ENCODE measurements around the gene SSTR4. TPM values are rescaled to one million over a fixed set of nuclear protein-coding genes. Genes with fewer than 3 reads are reported as not detected.

Gene SSTR4
- total and polyA plus RNA-seq, 2 donors (not counting 3 experiments of a cell fraction or from before 2014, with no cell fraction given), result not detected

DNA sequence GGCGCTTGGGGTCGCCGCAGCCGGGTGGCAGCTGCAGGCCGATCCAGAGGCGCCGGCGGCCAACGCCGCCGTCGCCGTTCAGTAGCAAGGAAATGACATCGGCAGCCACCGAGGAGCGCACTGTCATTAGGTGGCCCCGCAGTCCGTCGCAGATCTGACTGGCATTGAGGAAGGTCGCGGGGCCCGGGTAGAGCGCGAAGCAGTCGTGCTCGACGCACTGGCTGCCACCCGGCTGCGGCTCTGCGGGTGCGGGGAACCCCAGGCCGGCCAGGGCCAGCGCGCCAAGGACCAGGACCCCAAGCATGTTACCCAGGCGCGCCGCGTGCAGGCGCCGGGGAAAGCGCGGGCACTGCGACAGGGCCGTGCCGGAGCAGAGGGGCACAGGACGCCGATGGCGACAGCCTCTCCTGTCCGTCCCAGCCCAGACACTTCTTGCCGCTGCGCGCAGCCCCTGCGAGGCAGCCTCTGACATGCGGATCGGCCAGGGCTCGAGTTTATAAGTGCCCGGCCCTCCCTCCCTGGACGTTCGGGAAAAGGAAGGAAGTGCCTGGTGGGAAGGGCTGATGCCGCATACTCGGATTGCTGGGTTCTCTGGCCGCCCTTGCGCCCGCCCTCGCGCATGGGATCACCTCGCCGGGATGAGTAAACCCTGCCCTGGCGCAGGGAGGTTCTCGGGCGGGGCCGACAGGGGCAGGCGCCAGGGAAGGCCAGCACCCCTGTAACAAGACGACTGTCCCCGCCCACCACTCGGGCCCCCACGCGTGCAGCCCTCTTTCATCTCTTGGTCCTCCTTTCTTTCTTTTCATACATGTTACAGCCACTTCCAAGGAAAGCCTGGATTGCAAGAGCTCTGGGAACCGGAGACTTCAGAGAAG lies 14.3 kb downstream of the SSTR4 start, which contains the start of gene THBD:
Gene THBD (minus strand): TSS at position 472 of the 875 bp plus-strand sequence. CDS start 168 bp downstream, at position 304.
- ChIA-PET POLR2A (interaction anchor here (1.2 to 1.4 kb wide), 2 partner anchors 209 to 301 kb away, joined by 3 to 4 read pairs; partner anchors contain the start of gene NXT1), CTCF (interaction anchor here (1.0 to 5.3 kb wide), 29 partner anchors 10 to 363 kb away, joined by 3 to 152 read pairs (median 18); partner anchors contain the start of genes CD93 and NXT1)
- no peaks in the 10 kb centered on the region for H3K36me3 ChIP-seq (ENCODE audit: control insufficient read depth in 2 of 2, extremely low read depth in 1 of 2, insufficient read depth in 2 of 2, low read length in 2 of 2)
- H3K79me2 ChIP-seq (ENCODE audit: control insufficient read depth, insufficient read depth, low read length), result no peaks in the 10 kb centered on the region
- H3K4me1 ChIP-seq (ENCODE audit: control insufficient read depth, extremely low read depth, insufficient read depth, low read length), result peaks cover 16% of the 10 kb centered on the region
- no peaks in the 10 kb centered on the region for H3K9me3 ChIP-seq (replicated peaks; ENCODE audit: control insufficient read depth, insufficient read depth, low read length)
- H3K27ac ChIP-seq (ENCODE audit: insufficient read depth, low read depth, low read length), result peak within 1 kb of the TSS; percentile 69
- H3K9ac ChIP-seq (replicated peaks; ENCODE audit: extremely low read depth, insufficient read depth, low read length), result peak within 1 kb of the TSS; percentile 62
- TF ChIP-seq, protein P1, sequence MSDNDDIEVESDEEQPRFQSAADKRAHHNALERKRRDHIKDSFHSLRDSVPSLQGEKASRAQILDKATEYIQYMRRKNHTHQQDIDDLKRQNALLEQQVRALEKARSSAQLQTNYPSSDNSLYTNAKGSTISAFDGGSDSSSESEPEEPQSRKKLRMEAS (IDR thresholded peaks at IDR 0.05; ENCODE audit: insufficient read depth, insufficient read length), result no peak
- TF ChIP-seq POLR2A (IDR thresholded peaks at IDR 0.05; ENCODE audit: low read depth, low read length) (peak; percentile 96), FOS (IDR thresholded peaks at IDR 0.05; ENCODE audit: borderline replicate concordance, insufficient read depth, low read length) (peak; percentile 21), POLR2AphosphoS5 (IDR thresholded peaks at IDR 0.05; ENCODE audit: insufficient read depth, low read depth, low read length) (peak; percentile 83)
- TF ChIP-seq, protein P2, sequence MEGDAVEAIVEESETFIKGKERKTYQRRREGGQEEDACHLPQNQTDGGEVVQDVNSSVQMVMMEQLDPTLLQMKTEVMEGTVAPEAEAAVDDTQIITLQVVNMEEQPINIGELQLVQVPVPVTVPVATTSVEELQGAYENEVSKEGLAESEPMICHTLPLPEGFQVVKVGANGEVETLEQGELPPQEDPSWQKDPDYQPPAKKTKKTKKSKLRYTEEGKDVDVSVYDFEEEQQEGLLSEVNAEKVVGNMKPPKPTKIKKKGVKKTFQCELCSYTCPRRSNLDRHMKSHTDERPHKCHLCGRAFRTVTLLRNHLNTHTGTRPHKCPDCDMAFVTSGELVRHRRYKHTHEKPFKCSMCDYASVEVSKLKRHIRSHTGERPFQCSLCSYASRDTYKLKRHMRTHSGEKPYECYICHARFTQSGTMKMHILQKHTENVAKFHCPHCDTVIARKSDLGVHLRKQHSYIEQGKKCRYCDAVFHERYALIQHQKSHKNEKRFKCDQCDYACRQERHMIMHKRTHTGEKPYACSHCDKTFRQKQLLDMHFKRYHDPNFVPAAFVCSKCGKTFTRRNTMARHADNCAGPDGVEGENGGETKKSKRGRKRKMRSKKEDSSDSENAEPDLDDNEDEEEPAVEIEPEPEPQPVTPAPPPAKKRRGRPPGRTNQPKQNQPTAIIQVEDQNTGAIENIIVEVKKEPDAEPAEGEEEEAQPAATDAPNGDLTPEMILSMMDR (IDR thresholded peaks at IDR 0.05; ENCODE audit: extremely low read depth in 1 of 2, insufficient read depth in 1 of 2, low read depth in 1 of 2, low read length in 2 of 2), result no peak
- FAIRE-seq, result peak; percentile 76
- DNase-seq (ENCODE audit: low read depth, low spot score), result peak; percentile 86
- H4K20me1 ChIP-seq (replicated peaks; ENCODE audit: control insufficient read depth, extremely low read depth, insufficient read depth, low read length), result no peaks in the 10 kb centered on the region
- no peaks in the 10 kb centered on the region for H3K27me3 ChIP-seq (ENCODE audit: control insufficient read depth in 2 of 2, insufficient read depth in 2 of 2, low read length in 2 of 2)
- H3K4me2 ChIP-seq (ENCODE audit: insufficient read depth, low read length), result peak within 1 kb of the TSS; percentile 83
- dilution Hi-C loops (cut with MboI; ENCODE audit: extremely low pct_ligation_motif_present, low sequenced_read_pairs), result loop anchor here (10.0 kb wide), 1 partner anchor 355 kb away; no protein-coding TSS in a partner anchor
- H2AFZ ChIP-seq (ENCODE audit: low read depth, low read length), result peak within 1 kb of the TSS; percentile 72
- H3K9me1 ChIP-seq (replicated peaks; ENCODE audit: control insufficient read depth, extremely low read depth, insufficient read depth, low read length), result no peaks in the 10 kb centered on the region
- intact Hi-C loops (cut with micrococcal nuclease), result loop anchor here (1.0 to 10.0 kb wide), 17 partner anchors 13 to 715 kb away; partner anchors contain the start of genes CST9, NAPB and NXT1
- no TSS peak for BruUV-seq (replicated peaks)
- H3K4me3 ChIP-seq (replicated peaks in 1 of 3; ENCODE audit: insufficient read depth in 1 of 3, low read depth in 1 of 3, low read length in 3 of 3), result peak within 1 kb of the TSS; percentile 46 to 62 (median 57)
